H1 (cell line): Measurements from ENCODE around the gene KLHL33. TPM values are rescaled to one million over a fixed set of nuclear protein-coding genes. Genes with fewer than 3 reads are reported as not detected.

Source experiments
- CTCF ChIA-PET: fragments of 300-600 bp; sonication (Branson Sonifier 250); formaldehyde crosslinking; loops from one replicate; lab custom pipeline; 2021; ENCODE audit not compliant: partially characterized antibody; lab: Charles Lee
- POLR2A ChIA-PET: fragments of 300-600 bp; sonication (Branson Sonifier 250); formaldehyde crosslinking; loops from one replicate; lab custom pipeline; 2021; ENCODE audit warnings: inconsistent platforms; ENCODE audit not compliant: partially characterized antibody; lab: Charles Lee
- DNase-seq, 2 experiments: peaks; one replicate each; pipeline versions ENCODE4 v3.0.0 to v3.0.0-alpha.2; 2010 to 2022; ENCODE audit warnings: low spot score in 2 of 2, low read depth in 1 of 2, mixed read lengths in 1 of 2
- FAIRE-seq: peaks from 2 replicates; lab custom pipeline; 2011; peaks lifted over from hg19 to GRCh38; lab: Jason Lieb, UNC
- H2AFZ ChIP-seq: 2 replicates; pipeline ENCODE4 v1.8.1; 2012; ENCODE audit warnings: low read length, inconsistent platforms
- H2AK5ac ChIP-seq: 2 replicates; pipeline ENCODE4 v1.6.1; 2013; ENCODE audit warnings: low read depth, low read length
- H2BK120ac ChIP-seq: replicated peaks from 2 replicates; pipeline ENCODE3; 2013; ENCODE audit warnings: low read depth, low read length, inconsistent platforms
- H2BK12ac ChIP-seq: 2 replicates; pipeline ENCODE4 v1.6.1; 2013; ENCODE audit warnings: low read depth, low read length
- H2BK15ac ChIP-seq: 2 replicates; pipeline ENCODE4 v1.6.1; 2013; ENCODE audit warnings: low read length
- H2BK20ac ChIP-seq: 2 replicates; pipeline ENCODE4 v1.6.1; 2013; ENCODE audit warnings: low read length
- H2BK5ac ChIP-seq: 2 replicates; pipeline ENCODE4 v1.6.1; 2013; ENCODE audit warnings: low read depth, low read length
- H3K14ac ChIP-seq: 2 replicates; pipeline ENCODE4 v1.6.1; 2013; ENCODE audit warnings: inconsistent platforms; ENCODE audit not compliant: insufficient read length
- H3K18ac ChIP-seq: 2 replicates; pipeline ENCODE4 v1.6.1; 2013; ENCODE audit warnings: low read length; ENCODE audit errors: extremely low read depth
- H3K23ac ChIP-seq: 2 replicates; pipeline ENCODE4 v1.6.1; 2013; ENCODE audit warnings: inconsistent platforms; ENCODE audit not compliant: insufficient read length
- H3K23me2 ChIP-seq: 2 replicates; pipeline ENCODE4 v1.6.1; 2013; ENCODE audit warnings: low read depth, low read length
- H3K27ac ChIP-seq: 2 replicates; pipeline ENCODE4 v1.6.1; 2011; ENCODE audit warnings: low read depth, low read length, inconsistent platforms
- H3K27me3 ChIP-seq, 4 experiments: replicated peaks in 1 of 4; 1 replicate in 1 of 4; 2 replicates in 3 of 4; pipeline versions ENCODE4 v1.6.1 to v1.8.1; 2011 to 2013; ENCODE audit warnings: low read length in 3 of 4, mild to moderate bottlenecking in 3 of 4, inconsistent platforms in 2 of 4, mixed read lengths in 2 of 4, moderate library complexity in 1 of 4; ENCODE audit not compliant: control insufficient read depth in 3 of 4, insufficient read depth in 3 of 4; ENCODE audit errors: extremely low read depth in 1 of 4
- H3K36me3 ChIP-seq, 4 experiments: 2 replicates each; pipeline versions ENCODE4 v1.6.1 to v1.8.1; 2011 to 2013; ENCODE audit warnings: mild to moderate bottlenecking in 4 of 4, low read length in 3 of 4, moderate library complexity in 2 of 4, control low read depth in 1 of 4, inconsistent platforms in 1 of 4; ENCODE audit not compliant: insufficient read depth in 4 of 4, control insufficient read depth in 2 of 4
- H3K4ac ChIP-seq: replicated peaks from 2 replicates; pipeline ENCODE3; 2013; ENCODE audit warnings: low read length, low read depth, mixed read lengths, inconsistent platforms; ENCODE audit not compliant: insufficient read length
- H3K4me1 ChIP-seq, 4 experiments: replicated peaks in 1 of 4; 1 replicate in 1 of 4; 2 replicates in 3 of 4; pipeline versions ENCODE4 v1.6.1 to v1.8.1; 2011 to 2013; ENCODE audit warnings: low read length in 3 of 4, inconsistent platforms in 2 of 4, mixed read lengths in 1 of 4; ENCODE audit not compliant: insufficient read depth in 4 of 4, control insufficient read depth in 3 of 4
- H3K4me2 ChIP-seq, 2 experiments: 2 replicates each; pipeline versions ENCODE4 v1.6.1 to v1.8.1; 2011 to 2013; ENCODE audit warnings: low read depth in 2 of 2, low read length in 2 of 2, control low read depth in 1 of 2, inconsistent platforms in 1 of 2, mild to moderate bottlenecking in 1 of 2; ENCODE audit not compliant: insufficient read depth in 1 of 2
- H3K4me3 ChIP-seq, 4 experiments: fragments of 200-600, 300-600 bp in 1 of 4; sonication (generic), shearing (Covaris generic), sonication (Bioruptor Twin) in 1 of 4; 2 replicates each; pipeline versions ENCODE4 v1.5.1 to v1.8.1; 2011 to 2016; ENCODE audit warnings: low read length in 4 of 4, low read depth in 3 of 4, control low read depth in 2 of 4, inconsistent platforms in 2 of 4, mild to moderate bottlenecking in 2 of 4, mixed read lengths in 1 of 4, moderate library complexity in 1 of 4; ENCODE audit not compliant: insufficient read depth in 2 of 4; ENCODE audit errors: extremely low read depth in 1 of 4
- H3K56ac ChIP-seq: replicated peaks from 2 replicates; pipeline ENCODE3; 2013; ENCODE audit warnings: low read depth, mild to moderate bottlenecking, mixed read lengths, low read length, inconsistent platforms; ENCODE audit not compliant: insufficient read length
- H3K79me1 ChIP-seq: 2 replicates; pipeline ENCODE4 v1.6.1; 2013; ENCODE audit warnings: low read depth, low read length, control low read depth
- H3K79me2 ChIP-seq, 2 experiments: 2 replicates each; pipeline versions ENCODE4 v1.6.1 to v1.8.1; 2012 to 2013; ENCODE audit warnings: low read length in 2 of 2, mild to moderate bottlenecking in 2 of 2, inconsistent platforms in 1 of 2; ENCODE audit not compliant: insufficient read depth in 2 of 2, control insufficient read depth in 1 of 2
- H3K9ac ChIP-seq, 4 experiments: replicated peaks in 1 of 4; 1 replicate in 1 of 4; 2 replicates in 3 of 4; pipeline versions ENCODE4 v1.6.1 to v1.8.1; 2011 to 2013; ENCODE audit warnings: low read depth in 3 of 4, low read length in 3 of 4, control low read depth in 2 of 4, mild to moderate bottlenecking in 2 of 4, moderate library complexity in 2 of 4, inconsistent platforms in 1 of 4; ENCODE audit errors: extremely low read depth in 1 of 4
- H3K9me3 ChIP-seq, 2 experiments: 2 replicates each; pipeline versions ENCODE4 v1.6.1 to v1.8.1; 2012 to 2013; ENCODE audit warnings: mild to moderate bottlenecking in 2 of 2, moderate library complexity in 2 of 2, control low read depth in 1 of 2, inconsistent platforms in 1 of 2, low read depth in 1 of 2, low read length in 1 of 2, mixed read lengths in 1 of 2; ENCODE audit not compliant: insufficient read depth in 2 of 2
- H4K20me1 ChIP-seq, 2 experiments: replicated peaks in 1 of 2; 2 replicates each; pipeline versions ENCODE3 to v1.8.1; 2011 to 2013; ENCODE audit warnings: inconsistent platforms in 2 of 2, low read length in 2 of 2, mild to moderate bottlenecking in 1 of 2; ENCODE audit not compliant: insufficient read depth in 2 of 2, control insufficient read depth in 1 of 2
- H4K5ac ChIP-seq: 2 replicates; pipeline ENCODE4 v1.6.1; 2013; ENCODE audit warnings: low read length, low read depth, mixed read lengths, inconsistent platforms; ENCODE audit not compliant: insufficient read length
- H4K8ac ChIP-seq: 2 replicates; pipeline ENCODE4 v1.8.0; 2013; ENCODE audit warnings: mild to moderate bottlenecking, moderate library complexity, low read length, inconsistent platforms; ENCODE audit not compliant: insufficient read depth; ENCODE audit errors: extremely low read depth
- H4K91ac ChIP-seq: replicated peaks from 2 replicates; pipeline ENCODE3; 2013; ENCODE audit warnings: low read length, mixed read lengths, inconsistent platforms; ENCODE audit not compliant: insufficient read length
- ATF3 ChIP-seq: IDR thresholded peaks from 2 replicates; pipeline ENCODE4 v1.6.1; 2011; ENCODE audit warnings: low read depth, mild to moderate bottlenecking, low read length; ENCODE audit not compliant: insufficient read depth
- CBX5 ChIP-seq: fragments of 300-800, 300-1000 bp; sonication (generic); IDR thresholded peaks from 2 replicates; pipeline ENCODE4 v1.7.1; 2016; ENCODE audit warnings: antibody characterized with exemption, low read length, low read depth
- EP300 ChIP-seq, 2 experiments: IDR thresholded peaks; 1 replicate in 1 of 2; 2 replicates in 1 of 2; pipeline ENCODE4 v1.6.1; 2011 to 2012; ENCODE audit warnings: low read depth in 2 of 2, low read length in 2 of 2, mild to moderate bottlenecking in 2 of 2, borderline replicate concordance in 1 of 2, inconsistent platforms in 1 of 2, moderate library complexity in 1 of 2
- GABPA ChIP-seq: IDR thresholded peaks from 2 replicates; pipeline ENCODE4 v1.6.1; 2011; ENCODE audit warnings: mild to moderate bottlenecking, low read length, moderate library complexity, borderline replicate concordance; ENCODE audit not compliant: insufficient read depth
- SP1 ChIP-seq: IDR thresholded peaks from 2 replicates; pipeline ENCODE4 v1.6.1; 2011; ENCODE audit warnings: low read depth, low read length
- TCF12 ChIP-seq: IDR thresholded peaks from 2 replicates; pipeline ENCODE4 v1.6.1; 2011; ENCODE audit warnings: low read depth, mild to moderate bottlenecking, low read length
- WGBS, 2 experiments: shearing (Covaris generic) in 1 of 2; methylation state at CpG; one replicate each; pipeline versions ENCODE4 v1.1.6 to v1.1.7; 2013 to 2015; ENCODE audit warnings: low lambda C conversion rate in 2 of 2, mixed read lengths in 2 of 2, inconsistent platforms in 1 of 2, low coverage in 1 of 2, missing lambda C conversion rate in 1 of 2; ENCODE audit not compliant: insufficient replicate concordance in 2 of 2, insufficient coverage in 1 of 2, insufficient read length in 1 of 2; ENCODE audit errors: extremely low coverage in 1 of 2, missing lambda C conversion rate in 1 of 2; 5-methylcytosine and 5-hydroxymethylcytosine counted together
- polyA plus RNA-seq, 7 experiments: library from polyadenylated mRNA; depleted of rRNA in 3 of 7; stranded (reverse) in 5 of 7; unstranded in 2 of 7; fragments of >200 nt in 5 of 7; fragments of 200-250 nt in 2 of 7; gene quantifications; 1 replicate in 5 of 7; 2 replicates in 1 of 7; 4 replicates in 1 of 7; pipeline versions ENCODE4 v1.2.1 to v1.2.3, GENCODE V29; 2011 to 2013; ENCODE audit warnings: missing spikeins in 2 of 7, mixed read lengths in 2 of 7
- total RNA-seq: library from RNA; stranded (reverse); fragmentation: NEBNext Ultra II Directional; extraction: Animal tissue kit (Norgen Biotek cat#: 25700); gene quantifications from 2 replicates; pipeline ENCODE4 v1.2.1, GENCODE V29; 2021

KLHL33 gene
- total and polyA plus RNA-seq, 2 of the 8 experiments (the other 6 are each of a cell fraction or from before 2014, with no cell fraction given), result 0.11 to 0.17 TPM

GRCh38 chr14:20383636-20384035, 52.3 kb downstream of the KLHL33 start:
- Histone ChIP-seq H2BK12ac (no peak overlapping the region), H3K14ac (no peak overlapping the region), H3K9me3 (no peaks in the 10 kb centered on the region), H2BK120ac (no peak overlapping the region), H3K56ac (no peak overlapping the region), H3K4me3 (no peak overlapping the region), H2AFZ (no peak overlapping the region), H3K4ac (no peak overlapping the region), H3K18ac (no peak overlapping the region), H2AK5ac (no peak overlapping the region), H3K4me2 (no peak overlapping the region), H4K5ac (no peak overlapping the region), H2BK5ac (no peak overlapping the region), H3K27me3 (no peaks in the 10 kb centered on the region; a peak in 1 of 7 replicates), H4K8ac (no peak overlapping the region), H3K27ac (no peak overlapping the region), H2BK15ac (no peak overlapping the region), H4K91ac (no peak overlapping the region), H3K79me2 (no peaks in the 10 kb centered on the region), H3K23ac (no peak overlapping the region), H3K79me1 (no peaks in the 10 kb centered on the region), H3K23me2 (no peaks in the 10 kb centered on the region), H3K36me3 (peaks cover 3 to 23% (median 13%) of the 10 kb centered on the region in 4 experiments; a peak in 5 of 8 replicates), H3K9ac (no peak overlapping the region), H3K4me1 (no peaks in the 10 kb centered on the region), H2BK20ac (no peak overlapping the region), H4K20me1 (peaks cover 0 to 3% of the 10 kb centered on the region in 2 experiments)
- DNase-seq (no peak), FAIRE-seq (no peak)
- ChIA-PET CTCF (no interaction called here), POLR2A (interaction anchor here (2.0 kb wide), 1 partner anchor 40 kb away, joined by 8 read pairs; the partner anchor contains the start of gene PARP2)
- 98% methylated on average over 4 of the region's 5 CpGs; no CpG with 5 or more reads in 1 of the 2 experiments for WGBS, 2 experiments
- no peak for TF ChIP-seq TCF12
- TF ChIP-seq SP1, result no peak
- no peak for TF ChIP-seq ATF3
- TF ChIP-seq EP300 (IDR thresholded peaks at IDR 0.05; ENCODE audit: borderline replicate concordance in 1 of 2, low read depth in 2 of 2, low read length in 2 of 2), result no peak
- TF ChIP-seq CBX5, result no peak
- TF ChIP-seq GABPA, result no peak
